OCI-LY1 (cell line): ENCODE data around the gene DKK3.

ENCODE experiments used
- H2AFZ ChIP-seq: fragments of 200-600 bp; sonication (generic), shearing (Covaris generic); 2 replicates; pipeline ENCODE4 v1.6.0; 2014; ENCODE audit warnings: antibody characterized with exemption, mild to moderate bottlenecking, low read length
- H3F3A ChIP-seq: fragments of 200-600 bp; sonication (generic), shearing (Covaris generic); 2 replicates; pipeline ENCODE4 v1.6.0; 2014; ENCODE audit warnings: mild to moderate bottlenecking, antibody characterized with exemption, low read length, moderate library complexity; ENCODE audit not compliant: insufficient read depth
- H3K27ac ChIP-seq: fragments of 200-600 bp; sonication (generic); 2 replicates; pipeline ENCODE4 v1.5.1; 2014; ENCODE audit warnings: low read length, mixed run types, mild to moderate bottlenecking, low read depth; ENCODE audit not compliant: poor library complexity, severe bottlenecking
- H3K27me3 ChIP-seq: fragments of 200-600 bp; sonication (generic); 2 replicates; pipeline ENCODE4 v1.6.0; 2014; ENCODE audit warnings: antibody characterized with exemption, mild to moderate bottlenecking, low read length, moderate library complexity; ENCODE audit not compliant: insufficient read depth
- H3K36me3 ChIP-seq: fragments of 200-600 bp; sonication (generic); 2 replicates; pipeline ENCODE4 v1.6.1; 2014; ENCODE audit warnings: mild to moderate bottlenecking, antibody characterized with exemption, low read length, moderate library complexity, mixed read lengths; ENCODE audit not compliant: insufficient read depth
- H3K4me1 ChIP-seq: fragments of 200-600 bp; sonication (generic); 2 replicates; pipeline ENCODE4 v1.5.1; 2014; ENCODE audit warnings: mild to moderate bottlenecking, low read length, moderate library complexity; ENCODE audit not compliant: insufficient read depth, severe bottlenecking
- H3K4me2 ChIP-seq: fragments of 200-600 bp; sonication (generic), shearing (Covaris generic); 2 replicates; pipeline ENCODE4 v1.6.1; 2014; ENCODE audit warnings: low read length
- H3K4me3 ChIP-seq: fragments of 200-600 bp; sonication (generic); 2 replicates; pipeline ENCODE4 v1.5.1; 2014; ENCODE audit warnings: low read length, low read depth, mild to moderate bottlenecking, mixed read lengths; ENCODE audit not compliant: poor library complexity, severe bottlenecking
- H3K79me2 ChIP-seq: fragments of 200-600 bp; shearing (Covaris generic); 2 replicates; pipeline ENCODE4 v1.6.1; 2016; ENCODE audit warnings: mixed run types, low read length, mixed read lengths; ENCODE audit not compliant: insufficient read depth
- H3K9ac ChIP-seq: fragments of 200-600 bp; sonication (generic), shearing (Covaris generic); 2 replicates; pipeline ENCODE4 v1.6.1; 2014; ENCODE audit warnings: mild to moderate bottlenecking, low read length, mixed read lengths
- H3K9me2 ChIP-seq: fragments of 200-600 bp; sonication (generic), shearing (Covaris generic); 2 replicates; pipeline ENCODE4 v1.6.1; 2014; ENCODE audit warnings: low read depth, mild to moderate bottlenecking, low read length, mixed read lengths
- H3K9me3 ChIP-seq: fragments of 200-600 bp; shearing (Covaris generic); 2 replicates; pipeline ENCODE4 v1.6.1; 2014; ENCODE audit warnings: low read length, mixed read lengths
- H4K20me1 ChIP-seq: fragments of 200-600 bp; sonication (generic), shearing (Covaris generic); 2 replicates; pipeline ENCODE4 v1.6.0; 2016; ENCODE audit warnings: mild to moderate bottlenecking, low read length; ENCODE audit not compliant: insufficient read depth
- EZH2 ChIP-seq: fragments of 200-600 bp; sonication (generic), shearing (Covaris generic); IDR thresholded peaks from 2 replicates; pipeline ENCODE4 v1.8.0; 2017; ENCODE audit warnings: borderline replicate concordance, mixed run types, mild to moderate bottlenecking, antibody characterized with exemption, low read length, moderate library complexity, mixed read lengths
- TF ChIP-seq, protein P1 (sequence below): fragments of 200-600 bp; sonication (generic), shearing (Covaris generic); IDR thresholded peaks from 2 replicates; pipeline ENCODE4 v1.5.1; 2017; ENCODE audit warnings: mild to moderate bottlenecking, antibody characterized with exemption, low read length, moderate library complexity, mixed read lengths

DKK3 gene

GRCh38 chr11:11971906-11972547 lies 36.4 kb downstream of the DKK3 start:
- Histone ChIP-seq H3K27me3 (0 out of 2 replicates have a peak, but pooled peaks cover 8% of the 10 kb centered on the region), H3K79me2 (no peaks in the 10 kb centered on the region), H3K27ac (no peak overlapping the region), H3K4me3 (no peak overlapping the region), H3K9me3 (no peaks in the 10 kb centered on the region), H4K20me1 (no peaks in the 10 kb centered on the region), H3K4me1 (no peaks in the 10 kb centered on the region), H2AFZ (no peak overlapping the region), H3K4me2 (no peak overlapping the region), H3F3A (no peaks in the 10 kb centered on the region), H3K9me2 (no peaks in the 10 kb centered on the region), H3K36me3 (no peaks in the 10 kb centered on the region), H3K9ac (no peak overlapping the region)
- no peak for TF ChIP-seq EZH2

DNA sequence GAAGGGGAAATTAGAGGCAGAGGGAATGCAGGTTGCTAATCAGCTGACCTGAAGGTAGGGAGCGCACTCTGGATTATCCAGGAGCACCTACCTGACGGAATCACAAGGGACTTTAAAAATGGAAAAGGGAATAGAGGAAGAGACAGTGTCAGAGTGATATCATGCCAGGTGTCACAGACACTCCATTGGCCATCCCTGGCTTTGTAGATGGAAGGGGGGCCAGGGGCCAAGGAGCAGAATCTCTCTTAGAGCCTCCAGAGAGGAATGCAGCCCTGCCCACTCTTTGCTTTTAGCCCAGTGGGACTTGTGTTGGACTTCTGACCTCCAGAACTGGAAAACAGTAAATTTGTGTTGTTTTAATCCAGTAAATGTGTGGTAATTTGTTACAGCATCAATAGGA lies 37.9 kb downstream of the DKK3 start:
- no peaks in the 10 kb centered on the region for H4K20me1 ChIP-seq

GRCh38 chr11:11969380-11970215 lies 38.8 kb downstream of the DKK3 start:
- no peaks in the 10 kb centered on the region for H3K9me3 ChIP-seq
- H3K79me2 ChIP-seq = no peaks in the 10 kb centered on the region
- H3F3A ChIP-seq = no peaks in the 10 kb centered on the region
- no peaks in the 10 kb centered on the region for H4K20me1 ChIP-seq
- no peaks in the 10 kb centered on the region for H3K36me3 ChIP-seq
- H3K4me3 ChIP-seq = no peak overlapping the region
- H2AFZ ChIP-seq = no peak overlapping the region
- H3K9me2 ChIP-seq = no peaks in the 10 kb centered on the region
- H3K27ac ChIP-seq = no peak overlapping the region
- TF ChIP-seq, protein P1, sequence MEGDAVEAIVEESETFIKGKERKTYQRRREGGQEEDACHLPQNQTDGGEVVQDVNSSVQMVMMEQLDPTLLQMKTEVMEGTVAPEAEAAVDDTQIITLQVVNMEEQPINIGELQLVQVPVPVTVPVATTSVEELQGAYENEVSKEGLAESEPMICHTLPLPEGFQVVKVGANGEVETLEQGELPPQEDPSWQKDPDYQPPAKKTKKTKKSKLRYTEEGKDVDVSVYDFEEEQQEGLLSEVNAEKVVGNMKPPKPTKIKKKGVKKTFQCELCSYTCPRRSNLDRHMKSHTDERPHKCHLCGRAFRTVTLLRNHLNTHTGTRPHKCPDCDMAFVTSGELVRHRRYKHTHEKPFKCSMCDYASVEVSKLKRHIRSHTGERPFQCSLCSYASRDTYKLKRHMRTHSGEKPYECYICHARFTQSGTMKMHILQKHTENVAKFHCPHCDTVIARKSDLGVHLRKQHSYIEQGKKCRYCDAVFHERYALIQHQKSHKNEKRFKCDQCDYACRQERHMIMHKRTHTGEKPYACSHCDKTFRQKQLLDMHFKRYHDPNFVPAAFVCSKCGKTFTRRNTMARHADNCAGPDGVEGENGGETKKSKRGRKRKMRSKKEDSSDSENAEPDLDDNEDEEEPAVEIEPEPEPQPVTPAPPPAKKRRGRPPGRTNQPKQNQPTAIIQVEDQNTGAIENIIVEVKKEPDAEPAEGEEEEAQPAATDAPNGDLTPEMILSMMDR = no peak
- no peak for TF ChIP-seq EZH2
- H3K4me1 ChIP-seq = no peaks in the 10 kb centered on the region
- H3K9ac ChIP-seq = no peak overlapping the region
- H3K27me3 ChIP-seq = 0 out of 2 replicates have a peak, but pooled peaks cover 8% of the 10 kb centered on the region
- H3K4me2 ChIP-seq = no peak overlapping the region

More for the DNA sequence above, 37.9 kb downstream of the DKK3 start:
- no peaks in the 10 kb centered on the region for H3K4me1 ChIP-seq
- no peak overlapping the region for H3K4me2 ChIP-seq
- H3K79me2 ChIP-seq = no peaks in the 10 kb centered on the region
- no peaks in the 10 kb centered on the region for H3K9me2 ChIP-seq
- TF ChIP-seq EZH2 = no peak
- TF ChIP-seq, protein P1 = no peak
- no peaks in the 10 kb centered on the region for H3K36me3 ChIP-seq
- 0 out of 2 replicates have a peak, but pooled peaks cover 8% of the 10 kb centered on the region for H3K27me3 ChIP-seq
- H3K9me3 ChIP-seq = no peaks in the 10 kb centered on the region
- no peaks in the 10 kb centered on the region for H3F3A ChIP-seq
- no peak overlapping the region for H3K4me3 ChIP-seq
- no peak overlapping the region for H3K9ac ChIP-seq
- no peak overlapping the region for H2AFZ ChIP-seq
- H3K27ac ChIP-seq = no peak overlapping the region
